Keratinocyte (primary cell): ENCODE results near the gene MAP4K2. TPM values are rescaled to one million over a fixed set of nuclear protein-coding genes. Genes with fewer than 3 reads are reported as not detected.

ENCODE experiments used
- DNase-seq: peaks from one replicate; pipeline ENCODE4 v3.0.0-alpha.2; 2011; ENCODE audit warnings: low read depth, missing footprints, low spot score
- FAIRE-seq: peaks from 2 replicates; lab custom pipeline; 2011; peaks lifted over from hg19 to GRCh38; lab: Jason Lieb, UNC
- H2AFZ ChIP-seq: 2 replicates; pipeline ENCODE4 v1.6.0; 2012; ENCODE audit warnings: low read length, control low read depth, inconsistent platforms; ENCODE audit not compliant: control insufficient read depth
- H3K27ac ChIP-seq: 2 replicates; pipeline ENCODE4 v1.5.1; 2011; ENCODE audit warnings: low read length; ENCODE audit not compliant: control insufficient read depth, insufficient read depth
- H3K27me3 ChIP-seq: 3 replicates; pipeline ENCODE4 v1.6.0; 2011; ENCODE audit warnings: low read length; ENCODE audit not compliant: control insufficient read depth, insufficient read depth; ENCODE audit errors: extremely low read depth
- H3K36me3 ChIP-seq, 2 experiments: 2 replicates in 1 of 2; 3 replicates in 1 of 2; pipeline ENCODE4 v1.5.1; 2011; ENCODE audit warnings: low read length in 2 of 2, mild to moderate bottlenecking in 1 of 2; ENCODE audit not compliant: control insufficient read depth in 2 of 2, insufficient read depth in 2 of 2; ENCODE audit errors: extremely low read depth in 1 of 2
- H3K4me1 ChIP-seq: 3 replicates; pipeline ENCODE4 v1.5.1; 2011; ENCODE audit warnings: low read length; ENCODE audit not compliant: control insufficient read depth, insufficient read depth; ENCODE audit errors: extremely low read depth
- H3K4me2 ChIP-seq: 3 replicates; pipeline ENCODE4 v1.6.0; 2011; ENCODE audit warnings: low read depth, low read length; ENCODE audit not compliant: control insufficient read depth, insufficient read depth; ENCODE audit errors: extremely low read depth
- H3K4me3 ChIP-seq, 3 experiments: fragments of 200-600 bp in 1 of 3; sonication (generic) in 1 of 3; 2 replicates in 2 of 3; 3 replicates in 1 of 3; pipeline ENCODE4 v1.5.1; 2011 to 2016; ENCODE audit warnings: low read length in 3 of 3, mild to moderate bottlenecking in 3 of 3, control low read depth in 2 of 3, inconsistent platforms in 1 of 3, low read depth in 1 of 3, mixed read lengths in 1 of 3, mixed run types in 1 of 3, moderate library complexity in 1 of 3; ENCODE audit not compliant: control insufficient read depth in 2 of 3, insufficient read depth in 2 of 3; ENCODE audit errors: extremely low read depth in 1 of 3
- H3K79me2 ChIP-seq: 2 replicates; pipeline ENCODE4 v1.6.0; 2012; ENCODE audit warnings: low read length; ENCODE audit not compliant: control insufficient read depth, insufficient read depth
- H3K9ac ChIP-seq: 3 replicates; pipeline ENCODE4 v1.6.0; 2011; ENCODE audit warnings: low read length; ENCODE audit not compliant: control insufficient read depth, insufficient read depth; ENCODE audit errors: extremely low read depth
- H3K9me1 ChIP-seq: 3 replicates; pipeline ENCODE4 v1.6.0; 2011; ENCODE audit warnings: low read length; ENCODE audit not compliant: control insufficient read depth, insufficient read depth; ENCODE audit errors: extremely low read depth
- H3K9me3 ChIP-seq: 2 replicates; pipeline ENCODE4 v1.5.1; 2012; ENCODE audit warnings: low read depth, low read length; ENCODE audit not compliant: control insufficient read depth
- H4K20me1 ChIP-seq: 3 replicates; pipeline ENCODE4 v1.6.0; 2011; ENCODE audit warnings: low read length; ENCODE audit not compliant: control insufficient read depth, insufficient read depth; ENCODE audit errors: extremely low read depth
- CTCF ChIP-seq, 3 experiments: IDR thresholded peaks in 1 of 3; conservative IDR thresholded peaks in 1 of 3; optimal IDR thresholded peaks in 1 of 3; 2 replicates in 2 of 3; 3 replicates in 1 of 3; pipeline versions ENCODE3 to v1.5.1; 2011; ENCODE audit warnings: low read length in 3 of 3, mild to moderate bottlenecking in 3 of 3, moderate library complexity in 2 of 3, control low read depth in 1 of 3, inconsistent platforms in 1 of 3; ENCODE audit not compliant: insufficient read depth in 2 of 3; ENCODE audit errors: extremely low read depth in 1 of 3
- EZH2 ChIP-seq: IDR thresholded peaks from one replicate; pipeline ENCODE4 v1.6.1; 2012; ENCODE audit warnings: inconsistent platforms, mild to moderate bottlenecking, low read length, moderate library complexity
- dilution Hi-C: fragments of 300-500 bp; cut with MboI; formaldehyde crosslinking; loops from one replicate; pipeline ENCODE4 v1.7.0; 2020; ENCODE audit warnings: low sequenced_read_pairs; ENCODE audit not compliant: extremely low pct_ligation_motif_present
- polyA plus RNA-seq, 5 experiments: library from polyadenylated mRNA; depleted of rRNA in 3 of 5; stranded (reverse) in 3 of 5; stranded (forward) in 1 of 5; unstranded in 1 of 5; fragments of >200 nt; gene quantifications; 1 replicate in 1 of 5; 2 replicates in 3 of 5; 3 replicates in 1 of 5; pipeline versions ENCODE4 v1.2.1 to v1.2.3, GENCODE V29; 2011 to 2012; ENCODE audit warnings: missing spikeins in 2 of 5, low read depth in 1 of 5, low replicate concordance in 1 of 5

MAP4K2 gene
- polyA plus RNA-seq, 1 donor (not counting 4 experiments of a cell fraction or from before 2014, with no cell fraction given) = 6.7 TPM

GRCh38 chr11:64826578-64827450, 23.8 kb upstream of the MAP4K2 start:
- Histone ChIP-seq H3K36me3 (peaks cover 14 to 39% of the 10 kb centered on the region in 2 experiments), H4K20me1 (no peaks in the 10 kb centered on the region), H3K79me2 (no peaks in the 10 kb centered on the region), H3K4me2 (no peak overlapping the region), H3K27ac (no peak overlapping the region), H2AFZ (no peak overlapping the region), H3K27me3 (no peaks in the 10 kb centered on the region), H3K9ac (no peak overlapping the region), H3K9me1 (no peaks in the 10 kb centered on the region), H3K9me3 (no peaks in the 10 kb centered on the region), H3K4me3 (no peak overlapping the region), H3K4me1 (no peaks in the 10 kb centered on the region)
- TF ChIP-seq EZH2 = no peak
- DNase-seq (no peak), FAIRE-seq (no peak)
- dilution Hi-C loops = no loop called here

- Histone ChIP-seq H3K79me2 (no peaks in the 10 kb centered on the region), H4K20me1 (no peaks in the 10 kb centered on the region), H3K9ac (no peak overlapping the region), H3K36me3 (peaks cover 14 to 36% of the 10 kb centered on the region in 2 experiments), H3K4me3 (no peak overlapping the region), H3K9me1 (no peaks in the 10 kb centered on the region), H3K27ac (no peak overlapping the region), H3K4me1 (no peaks in the 10 kb centered on the region), H3K27me3 (no peaks in the 10 kb centered on the region), H3K9me3 (no peaks in the 10 kb centered on the region), H3K4me2 (no peak overlapping the region), H2AFZ (no peak overlapping the region)
- dilution Hi-C loops = no loop called here
- no peak for DNase-seq
- no peak for TF ChIP-seq CTCF (optimal IDR thresholded peaks at IDR 0.05 in 1 of 3, IDR thresholded peaks at IDR 0.05 in 1 of 3, conservative IDR thresholded peaks at IDR 0.05 in 1 of 3; ENCODE audit: extremely low read depth in 1 of 3, insufficient read depth in 2 of 3, low read length in 3 of 3)
- TF ChIP-seq EZH2 = no peak
- no peak for FAIRE-seq
Measured at GRCh38 chr11:64826062-64826461, 23.0 kb upstream of the MAP4K2 start.
